ENCODE results near the gene VEZT.

DNA sequence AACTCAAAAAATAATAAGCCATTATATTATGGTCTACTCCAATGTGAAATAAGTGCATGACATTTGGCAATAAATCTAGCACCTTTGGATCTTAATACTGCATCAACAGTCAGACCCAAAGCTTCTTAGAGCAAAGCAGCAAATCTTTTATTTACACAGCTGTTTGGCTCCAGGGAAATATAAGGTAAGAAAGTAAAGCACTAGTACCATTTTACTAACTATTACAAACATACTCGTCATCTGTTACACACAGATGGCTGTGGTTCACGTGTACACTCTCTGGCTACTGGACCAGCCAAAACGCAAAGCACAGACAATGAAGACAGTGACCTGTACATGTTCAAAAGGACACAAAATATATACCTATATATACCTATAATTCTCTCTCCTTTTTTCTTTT, 3.1 kb upstream of the VEZT start:
- TF ChIP-seq EZH2phosphoT487 (IDR thresholded peaks at IDR 0.05; ENCODE audit: borderline replicate concordance, low read depth) (no peak), CTCF (IDR thresholded peaks at IDR 0.05) (no peak), TAF1 (IDR thresholded peaks at IDR 0.05; ENCODE audit: borderline replicate concordance, low read depth, low read length) (no peak), USF1 (IDR thresholded peaks at IDR 0.05; ENCODE audit: borderline replicate concordance, low read depth) (no peak), POLR2AphosphoS5 (IDR thresholded peaks at IDR 0.05; ENCODE audit: low read depth, low read length) (no peak), TCF12 (IDR thresholded peaks at IDR 0.05) (no peak), NRF1 (IDR thresholded peaks at IDR 0.05; ENCODE audit: low read depth, low read length) (no peak), MEF2A (IDR thresholded peaks at IDR 0.05; ENCODE audit: borderline replicate concordance, low read depth) (no peak), CHD2 (IDR thresholded peaks at IDR 0.05; ENCODE audit: low read length, partially characterized antibody) (no peak), IRF3 (IDR thresholded peaks at IDR 0.05; ENCODE audit: low read depth, low read length) (no peak), YY1 (IDR thresholded peaks at IDR 0.05; ENCODE audit: low read depth) (no peak)
- TF ChIP-seq, protein P1, sequence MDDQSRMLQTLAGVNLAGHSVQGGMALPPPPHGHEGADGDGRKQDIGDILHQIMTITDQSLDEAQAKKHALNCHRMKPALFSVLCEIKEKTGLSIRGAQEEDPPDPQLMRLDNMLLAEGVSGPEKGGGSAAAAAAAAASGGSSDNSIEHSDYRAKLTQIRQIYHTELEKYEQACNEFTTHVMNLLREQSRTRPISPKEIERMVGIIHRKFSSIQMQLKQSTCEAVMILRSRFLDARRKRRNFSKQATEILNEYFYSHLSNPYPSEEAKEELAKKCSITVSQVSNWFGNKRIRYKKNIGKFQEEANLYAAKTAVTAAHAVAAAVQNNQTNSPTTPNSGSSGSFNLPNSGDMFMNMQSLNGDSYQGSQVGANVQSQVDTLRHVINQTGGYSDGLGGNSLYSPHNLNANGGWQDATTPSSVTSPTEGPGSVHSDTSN (IDR thresholded peaks at IDR 0.05), result no peak
